Mammary epithelial cell (primary cell): ENCODE data around the gene CERS4.

Experiments
- EZH2 ChIP-seq: IDR thresholded peaks from 2 replicates; pipeline ENCODE4 v1.6.1; 2012; ENCODE audit warnings: low read length, inconsistent platforms, borderline replicate concordance
- TF ChIP-seq, protein P1 (sequence below), 2 donors: IDR thresholded peaks in 1 of 2; conservative IDR thresholded peaks in 1 of 2; 2 replicates each; pipeline ENCODE4 v1.5.1; 2011 to 2012; ENCODE audit warnings: inconsistent platforms in 2 of 2, low read length in 2 of 2, mild to moderate bottlenecking in 2 of 2, control low read depth in 1 of 2, low read depth in 1 of 2; ENCODE audit not compliant: insufficient read depth in 1 of 2; ENCODE audit errors: extremely low read depth in 1 of 2

DNA sequence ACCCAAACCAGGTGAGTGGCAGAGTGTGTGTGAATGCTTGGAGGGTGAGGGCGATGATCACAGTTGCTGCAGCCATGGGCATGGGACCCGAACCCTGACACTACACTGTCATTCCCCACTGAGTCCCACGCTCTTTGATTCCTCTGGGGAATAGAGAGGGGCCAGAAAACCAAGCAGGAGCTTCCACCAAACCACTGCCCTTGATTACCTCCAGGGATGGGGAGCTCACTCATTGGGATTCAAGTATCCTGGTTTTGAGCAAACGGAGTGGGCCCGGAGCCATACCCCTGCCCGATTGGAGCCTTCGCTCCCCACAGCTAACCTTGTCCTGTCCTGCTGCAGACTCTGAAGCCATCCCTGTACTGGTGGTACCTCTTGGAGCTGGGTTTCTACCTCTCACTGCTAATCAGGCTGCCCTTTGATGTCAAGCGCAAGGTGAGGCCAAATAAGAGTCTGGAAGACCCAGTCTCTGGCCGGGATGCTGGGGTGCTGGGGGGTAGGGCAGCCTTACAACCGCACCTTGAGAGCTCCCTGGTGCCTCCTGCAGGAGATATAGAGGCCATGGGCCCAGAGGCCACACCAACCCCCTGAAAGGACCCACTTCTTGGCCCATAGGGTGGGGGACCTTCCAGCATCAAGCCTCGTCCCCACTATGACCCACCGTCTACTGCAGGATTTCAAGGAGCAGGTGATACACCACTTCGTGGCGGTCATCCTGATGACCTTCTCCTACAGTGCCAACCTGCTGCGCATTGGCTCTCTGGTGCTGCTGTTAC, 47.3 kb downstream of the CERS4 start:
- TF ChIP-seq, protein P1, sequence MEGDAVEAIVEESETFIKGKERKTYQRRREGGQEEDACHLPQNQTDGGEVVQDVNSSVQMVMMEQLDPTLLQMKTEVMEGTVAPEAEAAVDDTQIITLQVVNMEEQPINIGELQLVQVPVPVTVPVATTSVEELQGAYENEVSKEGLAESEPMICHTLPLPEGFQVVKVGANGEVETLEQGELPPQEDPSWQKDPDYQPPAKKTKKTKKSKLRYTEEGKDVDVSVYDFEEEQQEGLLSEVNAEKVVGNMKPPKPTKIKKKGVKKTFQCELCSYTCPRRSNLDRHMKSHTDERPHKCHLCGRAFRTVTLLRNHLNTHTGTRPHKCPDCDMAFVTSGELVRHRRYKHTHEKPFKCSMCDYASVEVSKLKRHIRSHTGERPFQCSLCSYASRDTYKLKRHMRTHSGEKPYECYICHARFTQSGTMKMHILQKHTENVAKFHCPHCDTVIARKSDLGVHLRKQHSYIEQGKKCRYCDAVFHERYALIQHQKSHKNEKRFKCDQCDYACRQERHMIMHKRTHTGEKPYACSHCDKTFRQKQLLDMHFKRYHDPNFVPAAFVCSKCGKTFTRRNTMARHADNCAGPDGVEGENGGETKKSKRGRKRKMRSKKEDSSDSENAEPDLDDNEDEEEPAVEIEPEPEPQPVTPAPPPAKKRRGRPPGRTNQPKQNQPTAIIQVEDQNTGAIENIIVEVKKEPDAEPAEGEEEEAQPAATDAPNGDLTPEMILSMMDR (conservative IDR thresholded peaks at IDR 0.05 in 1 of 2, IDR thresholded peaks at IDR 0.05 in 1 of 2; ENCODE audit: extremely low read depth in 1 of 2, insufficient read depth in 1 of 2, low read depth in 1 of 2, low read length in 2 of 2) = no peak
- TF ChIP-seq EZH2 = no peak
